Tibial nerve (tissue), 4 donors: ENCODE data around the gene PVR. TPM values are rescaled to one million over a fixed set of nuclear protein-coding genes. Genes with fewer than 3 reads are reported as not detected.

ENCODE experiments used
- DNase-seq, 2 donors: peaks; one replicate each; pipeline ENCODE4 v3.0.0-alpha.2; 2019; ENCODE audit warnings: low spot score in 2 of 2
- H3K27ac ChIP-seq, 4 donors: fragments of 200-600 bp; sonication (generic) in 3 of 4; one replicate each; pipeline ENCODE4 v1.5.1; 2017 to 2019; ENCODE audit warnings: mild to moderate bottlenecking in 1 of 4
- H3K27me3 ChIP-seq, 2 donors: fragments of 200-600 bp; sonication (generic) in 1 of 2; one replicate each; pipeline versions ENCODE4 v1.5.1 to v1.6.0; 2017 to 2019
- H3K36me3 ChIP-seq, 3 donors: fragments of 200-600 bp; sonication (generic); one replicate each; pipeline ENCODE4 v1.5.1; 2018 to 2019
- H3K4me1 ChIP-seq, 4 donors: fragments of 200-600 bp; sonication (generic) in 3 of 4; one replicate each; pipeline ENCODE4 v1.5.1; 2017 to 2019
- H3K4me3 ChIP-seq, 4 donors: fragments of 200-600 bp; sonication (generic) in 3 of 4; one replicate each; pipeline ENCODE4 v1.5.1; 2017 to 2019; ENCODE audit warnings: mild to moderate bottlenecking in 1 of 4, moderate library complexity in 1 of 4
- H3K9me3 ChIP-seq, 4 donors: fragments of 200-600 bp; sonication (generic) in 3 of 4; one replicate each; pipeline ENCODE4 v1.5.1; 2017 to 2019
- EP300 ChIP-seq, 2 donors: sonication (generic); formaldehyde crosslinking; IDR thresholded peaks; one replicate each; pipeline ENCODE4 v1.6.1; 2017; ENCODE audit warnings: antibody characterized with exemption in 2 of 2, mild to moderate bottlenecking in 1 of 2
- POLR2A ChIP-seq, 2 donors: fragments of 450-650 bp; IDR thresholded peaks; one replicate each; pipeline ENCODE4 v1.6.1; 2017; ENCODE audit warnings: antibody characterized with exemption in 2 of 2, mild to moderate bottlenecking in 2 of 2, moderate library complexity in 2 of 2
- WGBS, 2 donors: methylation state at CpG; one replicate each; pipeline ENCODE4 v1.1.5; 2018; 5-methylcytosine and 5-hydroxymethylcytosine counted together
- total RNA-seq, 4 donors: library from RNA; depleted of rRNA; stranded (reverse); fragments of >200 nt; gene quantifications; one replicate each; pipeline ENCODE4 v1.1.0, GENCODE V29; 2016
- TF ChIP-seq, protein P1 (sequence below), 5 experiments: fragments of 200-600 bp in 3 of 5; fragments of 450-650 bp in 2 of 5; sonication (generic) in 3 of 5; IDR thresholded peaks; one replicate each; pipeline ENCODE4 v1.5.1; 2016 to 2019; ENCODE audit warnings: antibody characterized with exemption in 5 of 5, mild to moderate bottlenecking in 3 of 5, moderate library complexity in 2 of 5

PVR gene
- total RNA-seq, 4 donors from 2014 or later: 55.3 to 71.4 (median 69.6) TPM

GRCh38 chr19:44640518-44640917 lies 3.2 kb upstream of the PVR start:
- no peaks in the 10 kb centered on the region for H3K27me3 ChIP-seq
- no peak for DNase-seq
- 72 to 86% methylated on average over 3 of the region's 3 CpGs for WGBS, 2 donors
- TF ChIP-seq, protein P1, sequence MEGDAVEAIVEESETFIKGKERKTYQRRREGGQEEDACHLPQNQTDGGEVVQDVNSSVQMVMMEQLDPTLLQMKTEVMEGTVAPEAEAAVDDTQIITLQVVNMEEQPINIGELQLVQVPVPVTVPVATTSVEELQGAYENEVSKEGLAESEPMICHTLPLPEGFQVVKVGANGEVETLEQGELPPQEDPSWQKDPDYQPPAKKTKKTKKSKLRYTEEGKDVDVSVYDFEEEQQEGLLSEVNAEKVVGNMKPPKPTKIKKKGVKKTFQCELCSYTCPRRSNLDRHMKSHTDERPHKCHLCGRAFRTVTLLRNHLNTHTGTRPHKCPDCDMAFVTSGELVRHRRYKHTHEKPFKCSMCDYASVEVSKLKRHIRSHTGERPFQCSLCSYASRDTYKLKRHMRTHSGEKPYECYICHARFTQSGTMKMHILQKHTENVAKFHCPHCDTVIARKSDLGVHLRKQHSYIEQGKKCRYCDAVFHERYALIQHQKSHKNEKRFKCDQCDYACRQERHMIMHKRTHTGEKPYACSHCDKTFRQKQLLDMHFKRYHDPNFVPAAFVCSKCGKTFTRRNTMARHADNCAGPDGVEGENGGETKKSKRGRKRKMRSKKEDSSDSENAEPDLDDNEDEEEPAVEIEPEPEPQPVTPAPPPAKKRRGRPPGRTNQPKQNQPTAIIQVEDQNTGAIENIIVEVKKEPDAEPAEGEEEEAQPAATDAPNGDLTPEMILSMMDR (IDR thresholded peaks at IDR 0.05): no peak
- TF ChIP-seq EP300 (IDR thresholded peaks at IDR 0.05) (no peak), POLR2A (IDR thresholded peaks at IDR 0.05) (no peak)
- H3K27ac ChIP-seq: no peak overlapping the region
- H3K36me3 ChIP-seq: no peaks in the 10 kb centered on the region
- H3K4me3 ChIP-seq: no peak overlapping the region
- H3K9me3 ChIP-seq: no peaks in the 10 kb centered on the region
- H3K4me1 ChIP-seq: peaks cover 0 to 11% (median 1%) of the 10 kb centered on the region in 4 donors

GRCh38 chr19:44641501-44642265 lies 2.0 kb upstream of the PVR start:
- Histone ChIP-seq H3K4me1 (peaks cover 0 to 23% (median 1%) of the 10 kb centered on the region in 4 donors), H3K27me3 (no peaks in the 10 kb centered on the region), H3K27ac (no peak overlapping the region), H3K36me3 (no peaks in the 10 kb centered on the region), H3K9me3 (no peaks in the 10 kb centered on the region), H3K4me3 (no peak overlapping the region)
- WGBS, 2 donors: 80 to 86% methylated on average over 9 of the region's 9 CpGs
- no peak for DNase-seq
- TF ChIP-seq EP300 (IDR thresholded peaks at IDR 0.05) (no peak), POLR2A (IDR thresholded peaks at IDR 0.05) (no peak)
- TF ChIP-seq, protein P1 (IDR thresholded peaks at IDR 0.05): no peak

GRCh38 chr19:44642377-44642776 lies 1.3 kb upstream of the PVR start:
- TF ChIP-seq, protein P1 (IDR thresholded peaks at IDR 0.05): no peak
- TF ChIP-seq EP300 (IDR thresholded peaks at IDR 0.05) (no peak), POLR2A (IDR thresholded peaks at IDR 0.05) (no peak)
- H3K36me3 ChIP-seq: peaks cover 0 to 7% (median 0%) of the 10 kb centered on the region in 3 donors
- H3K9me3 ChIP-seq: no peaks in the 10 kb centered on the region
- no peak for DNase-seq
- no peaks in the 10 kb centered on the region for H3K27me3 ChIP-seq
- WGBS, 2 donors: 48 to 51% methylated on average over 1 of the region's 1 CpG
- H3K4me1 ChIP-seq: peaks cover 0 to 30% (median 1%) of the 10 kb centered on the region in 4 donors
- no peak overlapping the region for H3K4me3 ChIP-seq
- H3K27ac ChIP-seq: no peak overlapping the region

- peak overlapping the region; percentile 62 to 93 (median 69) for H3K4me3 ChIP-seq
- peaks cover 0 to 13% (median 0%) of the 10 kb centered on the region in 3 donors for H3K36me3 ChIP-seq
- DNase-seq: no peak
- WGBS, 2 donors: 7 to 8% methylated on average over 12 to 13 of the region's 13 CpGs
- H3K4me1 ChIP-seq: peaks cover 0 to 48% (median 3%) of the 10 kb centered on the region in 4 donors
- no peaks in the 10 kb centered on the region for H3K27me3 ChIP-seq
- no peak for TF ChIP-seq POLR2A (IDR thresholded peaks at IDR 0.05)
- TF ChIP-seq EP300 (IDR thresholded peaks at IDR 0.05): no peak
- TF ChIP-seq, protein P1 (IDR thresholded peaks at IDR 0.05): no peak
- no peaks in the 10 kb centered on the region for H3K9me3 ChIP-seq
- peak overlapping the region; percentile 78 to 90 (median 85) for H3K27ac ChIP-seq
Measured at GRCh38 chr19:44644402-44645016, 799 bp downstream of the PVR start.
